ENCODE measurements around the gene MFAP3L.

DNA sequence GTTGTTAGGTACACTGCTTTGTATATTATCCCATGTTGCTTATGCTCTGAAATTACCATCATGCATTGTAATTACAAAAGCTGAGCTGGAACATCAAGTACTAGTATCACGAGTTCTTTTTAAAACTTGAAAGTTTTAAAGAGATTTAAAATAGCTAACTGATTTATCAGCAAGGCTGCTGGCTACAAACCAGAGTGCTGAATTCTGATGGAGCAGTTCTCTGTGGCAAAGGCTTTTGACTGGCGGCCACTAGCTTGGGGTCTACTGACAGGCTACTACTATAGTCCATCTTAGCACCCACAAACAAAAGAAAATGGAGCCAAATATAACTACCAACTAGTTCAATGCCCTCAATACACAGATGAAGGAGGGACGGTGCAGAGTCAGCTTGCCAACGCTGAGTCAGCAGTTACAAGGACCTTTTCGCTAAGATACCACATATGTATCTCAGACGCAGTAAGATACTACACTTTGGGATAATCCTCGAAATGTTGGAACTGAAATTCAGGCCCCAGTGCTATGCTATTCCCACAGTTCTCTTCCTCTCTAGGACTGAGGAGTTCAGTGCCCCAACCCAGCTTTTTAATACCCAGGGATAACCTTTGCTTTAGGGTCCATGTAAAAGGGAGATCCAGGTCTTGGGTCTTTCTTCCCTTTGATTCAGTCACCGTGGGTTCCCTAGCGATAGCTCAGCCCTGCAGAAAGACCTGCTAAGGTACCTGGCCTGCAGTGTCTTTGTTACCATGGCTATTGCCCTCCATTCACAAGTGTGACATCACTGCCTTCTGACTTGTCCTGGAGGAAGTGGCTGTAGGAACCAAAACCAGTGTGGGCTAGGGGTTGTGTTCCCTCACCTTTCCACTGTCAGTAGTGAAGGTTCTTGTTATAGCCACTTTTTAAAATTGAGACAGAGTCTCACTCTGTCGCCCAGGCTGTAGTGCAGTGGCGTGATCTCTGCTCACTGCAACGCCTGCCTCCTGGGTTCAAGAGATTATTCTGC lies 22.8 kb downstream of the MFAP3L start:
- TF ChIP-seq, protein P1, sequence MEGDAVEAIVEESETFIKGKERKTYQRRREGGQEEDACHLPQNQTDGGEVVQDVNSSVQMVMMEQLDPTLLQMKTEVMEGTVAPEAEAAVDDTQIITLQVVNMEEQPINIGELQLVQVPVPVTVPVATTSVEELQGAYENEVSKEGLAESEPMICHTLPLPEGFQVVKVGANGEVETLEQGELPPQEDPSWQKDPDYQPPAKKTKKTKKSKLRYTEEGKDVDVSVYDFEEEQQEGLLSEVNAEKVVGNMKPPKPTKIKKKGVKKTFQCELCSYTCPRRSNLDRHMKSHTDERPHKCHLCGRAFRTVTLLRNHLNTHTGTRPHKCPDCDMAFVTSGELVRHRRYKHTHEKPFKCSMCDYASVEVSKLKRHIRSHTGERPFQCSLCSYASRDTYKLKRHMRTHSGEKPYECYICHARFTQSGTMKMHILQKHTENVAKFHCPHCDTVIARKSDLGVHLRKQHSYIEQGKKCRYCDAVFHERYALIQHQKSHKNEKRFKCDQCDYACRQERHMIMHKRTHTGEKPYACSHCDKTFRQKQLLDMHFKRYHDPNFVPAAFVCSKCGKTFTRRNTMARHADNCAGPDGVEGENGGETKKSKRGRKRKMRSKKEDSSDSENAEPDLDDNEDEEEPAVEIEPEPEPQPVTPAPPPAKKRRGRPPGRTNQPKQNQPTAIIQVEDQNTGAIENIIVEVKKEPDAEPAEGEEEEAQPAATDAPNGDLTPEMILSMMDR (IDR thresholded peaks at IDR 0.05; ENCODE audit: low read depth, low read length), result no peak
- TF ChIP-seq EZH2phosphoT487 (IDR thresholded peaks at IDR 0.05; ENCODE audit: low read depth), result no peak
